Neuronal stem cell (in vitro differentiated cells): ENCODE measurements around the gene KDM6A.

Experiments
- DNase-seq: peaks from one replicate; pipeline ENCODE4 v3.0.0-alpha.2; 2013; ENCODE audit warnings: low spot score
- H2AFZ ChIP-seq: one replicate; pipeline ENCODE4 v1.6.1; 2013; ENCODE audit warnings: mild to moderate bottlenecking, low read length, inconsistent platforms
- H2AK5ac ChIP-seq: 2 replicates; pipeline ENCODE4 v1.6.1; 2013; ENCODE audit warnings: low read depth, mild to moderate bottlenecking, inconsistent platforms, low read length, moderate library complexity, mixed read lengths
- H2BK120ac ChIP-seq: 2 replicates; pipeline ENCODE4 v1.6.1; 2013; ENCODE audit warnings: low read depth, mild to moderate bottlenecking, inconsistent platforms, low read length, moderate library complexity, mixed read lengths
- H2BK12ac ChIP-seq: one replicate; pipeline ENCODE4 v1.6.1; 2013; ENCODE audit warnings: low read length, inconsistent platforms
- H2BK15ac ChIP-seq: 2 replicates; pipeline ENCODE4 v1.6.1; 2013; ENCODE audit warnings: mild to moderate bottlenecking, low read length, inconsistent platforms, mixed read lengths
- H2BK5ac ChIP-seq: one replicate; pipeline ENCODE4 v1.6.1; 2013; ENCODE audit warnings: inconsistent platforms, mild to moderate bottlenecking, low read length, moderate library complexity
- H3K14ac ChIP-seq: one replicate; pipeline ENCODE4 v1.6.1; 2013; ENCODE audit warnings: low read length, inconsistent platforms
- H3K18ac ChIP-seq: 2 replicates; pipeline ENCODE4 v1.6.1; 2013; ENCODE audit warnings: low read length, inconsistent platforms
- H3K23ac ChIP-seq: 2 replicates; pipeline ENCODE4 v1.6.1; 2013; ENCODE audit warnings: low read depth, mild to moderate bottlenecking, mixed read lengths, low read length, inconsistent platforms; ENCODE audit not compliant: poor library complexity
- H3K27ac ChIP-seq: replicated peaks from 3 replicates; pipeline ENCODE4 v1.5.1; 2013; ENCODE audit warnings: low read length, inconsistent platforms
- H3K27me3 ChIP-seq, 3 experiments: 2 replicates each; pipeline ENCODE4 v1.6.1; 2013; ENCODE audit warnings: low read length in 3 of 3, mild to moderate bottlenecking in 2 of 3, inconsistent platforms in 1 of 3, low read depth in 1 of 3, mixed read lengths in 1 of 3, moderate library complexity in 1 of 3; ENCODE audit not compliant: control insufficient read depth in 3 of 3, insufficient read depth in 3 of 3
- H3K36me3 ChIP-seq, 2 donors: replicated peaks in 1 of 2; 2 replicates each; pipeline ENCODE4 v1.6.1; 2013; ENCODE audit warnings: low read length in 2 of 2; ENCODE audit not compliant: control insufficient read depth in 2 of 2, insufficient read depth in 2 of 2
- H3K4ac ChIP-seq: 2 replicates; pipeline ENCODE4 v1.6.1; 2013; ENCODE audit warnings: inconsistent platforms, mild to moderate bottlenecking, low read length, moderate library complexity
- H3K4me1 ChIP-seq, 2 donors: 1 replicate in 1 of 2; 2 replicates in 1 of 2; pipeline ENCODE4 v1.6.1; 2013; ENCODE audit warnings: low read length in 2 of 2, low read depth in 1 of 2; ENCODE audit not compliant: control insufficient read depth in 2 of 2, insufficient read depth in 1 of 2
- H3K4me2 ChIP-seq: one replicate; pipeline ENCODE4 v1.6.1; 2013; ENCODE audit warnings: mild to moderate bottlenecking, low read length, inconsistent platforms; ENCODE audit not compliant: insufficient read depth, poor library complexity, severe bottlenecking
- H3K4me3 ChIP-seq, 2 donors: 2 replicates each; pipeline ENCODE4 v1.5.1; 2013; ENCODE audit warnings: low read length in 2 of 2, mild to moderate bottlenecking in 2 of 2, inconsistent platforms in 1 of 2, moderate library complexity in 1 of 2
- H3K79me1 ChIP-seq: one replicate; pipeline ENCODE4 v1.6.1; 2013; ENCODE audit warnings: low read depth, mild to moderate bottlenecking, inconsistent platforms, low read length, moderate library complexity
- H3K9ac ChIP-seq: one replicate; pipeline ENCODE4 v1.6.1; 2013; ENCODE audit warnings: mild to moderate bottlenecking, low read depth, low read length, inconsistent platforms; ENCODE audit not compliant: poor library complexity
- H3K9me3 ChIP-seq, 2 donors: replicated peaks in 1 of 2; 2 replicates each; pipeline versions ENCODE3 to v1.6.1; 2013; ENCODE audit warnings: low read length in 2 of 2, mild to moderate bottlenecking in 2 of 2, inconsistent platforms in 1 of 2, low read depth in 1 of 2, mixed read lengths in 1 of 2, moderate library complexity in 1 of 2; ENCODE audit not compliant: control insufficient read depth in 2 of 2, insufficient read depth in 1 of 2
- H4K8ac ChIP-seq: one replicate; pipeline ENCODE4 v1.6.1; 2013; ENCODE audit warnings: low read depth, mild to moderate bottlenecking, inconsistent platforms, low read length, moderate library complexity
- H4K91ac ChIP-seq: one replicate; pipeline ENCODE4 v1.6.1; 2013; ENCODE audit warnings: low read length, low read depth, mild to moderate bottlenecking, inconsistent platforms; ENCODE audit not compliant: poor library complexity
- WGBS, 2 donors: extraction: QIAGEN DNeasy Blood & Tissue Kit; methylation state at CpG; one replicate each; pipeline ENCODE4 v1.1.7; 2013; ENCODE audit warnings: missing lambda C conversion rate in 2 of 2, mixed read lengths in 1 of 2; ENCODE audit not compliant: insufficient read length in 2 of 2, insufficient replicate concordance in 1 of 2; ENCODE audit errors: extremely low coverage in 2 of 2; 5-methylcytosine and 5-hydroxymethylcytosine counted together

KDM6A gene

DNA sequence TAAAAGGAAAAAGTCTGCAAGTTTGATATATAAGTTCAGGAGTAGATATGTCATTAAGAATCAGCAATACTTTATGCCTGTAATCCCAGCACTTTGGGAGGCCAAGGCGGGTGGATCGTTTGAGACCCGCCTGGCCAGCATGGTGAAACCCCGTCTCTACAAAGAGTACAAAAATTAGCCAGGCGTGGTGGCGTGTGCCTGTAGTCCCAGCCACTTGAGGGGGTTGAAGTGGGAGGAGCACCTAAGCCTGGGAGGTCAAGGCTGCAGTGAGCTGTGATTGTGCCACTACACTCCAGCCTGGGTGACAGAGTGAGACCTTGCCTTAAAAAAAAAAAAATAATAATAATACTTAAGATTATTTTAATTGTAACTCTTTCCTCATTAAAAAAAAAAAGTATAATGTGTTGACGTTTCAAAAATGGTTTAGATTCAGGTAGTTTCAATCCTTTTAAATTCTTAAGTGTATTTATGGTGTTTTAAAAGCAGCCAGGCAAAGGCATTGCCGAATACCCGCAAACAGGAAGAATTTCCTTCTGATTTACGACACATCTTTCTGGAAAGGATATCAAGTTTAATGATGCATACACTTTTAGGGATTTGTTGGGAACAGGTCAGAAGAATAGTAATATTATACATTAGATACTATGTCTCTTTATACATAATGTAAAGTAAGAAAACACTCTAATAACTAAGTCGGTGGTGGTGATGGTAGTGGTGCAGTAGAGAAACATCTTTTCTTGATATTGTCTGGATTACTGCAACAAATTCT is 80.9 kb downstream of the KDM6A start:
- DNase-seq = no peak
- no peaks in the 10 kb centered on the region for H3K36me3 ChIP-seq
- no peak overlapping the region for H2AFZ ChIP-seq
- no peak overlapping the region for H3K4ac ChIP-seq
- no peak overlapping the region for H2BK12ac ChIP-seq
- H3K4me1 ChIP-seq = no peaks in the 10 kb centered on the region
- H3K9ac ChIP-seq = no peak overlapping the region
- H3K18ac ChIP-seq = no peak overlapping the region
- no peak overlapping the region for H3K4me3 ChIP-seq
- no peak overlapping the region for H4K91ac ChIP-seq
- H3K23ac ChIP-seq = no peak overlapping the region
- no peak overlapping the region for H2BK120ac ChIP-seq
- H3K79me1 ChIP-seq = no peaks in the 10 kb centered on the region
- no peak overlapping the region for H3K14ac ChIP-seq
- H4K8ac ChIP-seq = no peak overlapping the region
- H2AK5ac ChIP-seq = no peak overlapping the region
- WGBS, 2 donors = no CpG with 5 or more reads among the region's 11 CpGs
- H3K27ac ChIP-seq = no peak overlapping the region
- no peak overlapping the region for H2BK15ac ChIP-seq
- H2BK5ac ChIP-seq = no peak overlapping the region
- H3K9me3 ChIP-seq = no peaks in the 10 kb centered on the region
- H3K27me3 ChIP-seq = no peaks in the 10 kb centered on the region
- no peak overlapping the region for H3K4me2 ChIP-seq

DNA sequence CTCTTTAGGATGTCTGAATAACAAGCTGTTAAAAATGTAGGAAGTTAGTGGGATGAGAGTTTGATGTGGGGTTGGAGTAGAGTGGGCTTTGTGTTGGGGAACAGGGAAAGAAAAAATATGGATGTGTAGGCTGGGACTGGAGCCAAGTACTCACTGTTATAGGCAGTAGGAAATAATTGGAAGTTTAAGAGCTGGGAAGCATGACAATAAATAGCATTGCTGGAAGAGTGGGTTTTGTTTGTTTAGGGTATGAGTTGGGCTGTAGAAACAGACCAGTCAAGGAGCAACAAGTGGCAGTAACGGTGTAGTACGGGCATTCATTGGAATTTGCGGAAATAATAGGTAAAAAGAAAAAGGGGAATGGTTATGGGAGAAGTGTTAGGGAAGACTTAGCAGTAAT is 81.6 kb downstream of the KDM6A start:
- H2BK120ac ChIP-seq = no peak overlapping the region
- H3K9ac ChIP-seq = no peak overlapping the region
- no peak overlapping the region for H2AFZ ChIP-seq
- WGBS, 2 donors = 100% methylated on average over 1 to 2 of the region's 3 CpGs
- no peak overlapping the region for H3K27ac ChIP-seq
- no peak overlapping the region for H3K4ac ChIP-seq
- no peak for DNase-seq
- no peaks in the 10 kb centered on the region for H3K36me3 ChIP-seq
- H4K8ac ChIP-seq = no peak overlapping the region
- no peaks in the 10 kb centered on the region for H3K27me3 ChIP-seq
- no peaks in the 10 kb centered on the region for H3K79me1 ChIP-seq
- H3K23ac ChIP-seq = no peak overlapping the region
- H2BK12ac ChIP-seq = no peak overlapping the region
- H3K4me3 ChIP-seq = no peak overlapping the region
- H2BK5ac ChIP-seq = no peak overlapping the region
- no peak overlapping the region for H2AK5ac ChIP-seq
- H3K4me1 ChIP-seq = no peaks in the 10 kb centered on the region
- no peak overlapping the region for H3K14ac ChIP-seq
- no peaks in the 10 kb centered on the region for H3K9me3 ChIP-seq
- peak overlapping the region; percentile 18 for H3K4me2 ChIP-seq
- H2BK15ac ChIP-seq = no peak overlapping the region
- H4K91ac ChIP-seq = no peak overlapping the region
- no peak overlapping the region for H3K18ac ChIP-seq

DNA sequence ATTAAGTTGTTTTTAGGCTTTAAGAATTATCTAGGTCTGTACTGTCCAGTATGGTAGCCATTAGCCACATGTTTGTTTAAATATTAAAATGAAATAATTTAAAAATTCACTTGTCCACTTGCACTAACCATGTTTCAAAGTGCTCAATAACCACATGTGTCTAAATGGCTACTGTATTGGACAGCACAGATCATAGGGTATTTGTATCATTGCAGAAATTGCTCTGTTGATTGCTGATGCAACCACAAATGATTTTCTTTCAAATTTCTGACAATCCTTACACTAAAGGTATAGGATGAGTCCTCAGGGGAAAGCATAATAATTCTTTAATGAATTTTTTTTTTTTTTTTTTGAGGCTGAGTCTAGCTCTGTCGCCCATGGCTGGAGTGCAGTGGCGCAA is 84.9 kb downstream of the KDM6A start:
- H4K91ac ChIP-seq = no peak overlapping the region
- H2AK5ac ChIP-seq = no peak overlapping the region
- WGBS, 2 donors = no CpG with 5 or more reads among the region's 2 CpGs
- no peak overlapping the region for H2BK5ac ChIP-seq
- no peak overlapping the region for H3K14ac ChIP-seq
- no peaks in the 10 kb centered on the region for H3K79me1 ChIP-seq
- no peak for DNase-seq
- no peak overlapping the region for H3K18ac ChIP-seq
- H3K4me2 ChIP-seq = no peak overlapping the region
- H3K4ac ChIP-seq = no peak overlapping the region
- H3K9ac ChIP-seq = no peak overlapping the region
- H3K23ac ChIP-seq = no peak overlapping the region
- H2BK120ac ChIP-seq = no peak overlapping the region
- H4K8ac ChIP-seq = no peak overlapping the region
- H3K9me3 ChIP-seq = no peaks in the 10 kb centered on the region
- H3K27me3 ChIP-seq = no peaks in the 10 kb centered on the region
- no peak overlapping the region for H3K27ac ChIP-seq
- H2AFZ ChIP-seq = no peak overlapping the region
- no peak overlapping the region for H3K4me3 ChIP-seq
- no peaks in the 10 kb centered on the region for H3K4me1 ChIP-seq
- no peak overlapping the region for H2BK15ac ChIP-seq
- H3K36me3 ChIP-seq = peaks cover 2 to 4% of the 10 kb centered on the region in 2 donors
- H2BK12ac ChIP-seq = no peak overlapping the region

DNA sequence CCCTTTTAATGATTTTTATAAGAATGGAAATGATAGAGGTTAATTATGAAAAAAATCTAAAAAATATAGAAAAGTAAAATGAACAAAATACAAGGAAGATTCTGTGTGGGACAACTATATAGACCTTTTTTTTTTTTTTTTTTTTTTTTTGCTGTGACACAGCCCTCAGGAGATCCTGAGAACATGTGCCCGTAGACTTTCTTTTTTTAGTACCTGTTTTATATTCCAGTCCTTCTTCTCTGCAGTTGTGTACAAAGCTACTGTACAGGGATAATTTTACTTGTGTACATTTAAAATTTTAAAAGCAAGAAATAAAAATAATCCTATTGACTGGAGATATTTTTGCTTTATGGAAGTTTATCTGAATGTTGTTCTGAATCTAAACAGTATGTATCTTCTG is 85.5 kb downstream of the KDM6A start:
- no peak overlapping the region for H3K27ac ChIP-seq
- no peak overlapping the region for H2BK15ac ChIP-seq
- no peak overlapping the region for H3K4ac ChIP-seq
- no peaks in the 10 kb centered on the region for H3K27me3 ChIP-seq
- peaks cover 2 to 9% of the 10 kb centered on the region in 2 donors for H3K36me3 ChIP-seq
- no peak overlapping the region for H3K23ac ChIP-seq
- no peak overlapping the region for H3K9ac ChIP-seq
- no peak overlapping the region for H3K4me3 ChIP-seq
- WGBS, 2 donors = no CpG with 5 or more reads among the region's 1 CpG
- no peak for DNase-seq
- no peaks in the 10 kb centered on the region for H3K79me1 ChIP-seq
- no peak overlapping the region for H2BK12ac ChIP-seq
- H2AFZ ChIP-seq = no peak overlapping the region
- H4K91ac ChIP-seq = no peak overlapping the region
- H3K9me3 ChIP-seq = no peaks in the 10 kb centered on the region
- no peaks in the 10 kb centered on the region for H3K4me1 ChIP-seq
- H4K8ac ChIP-seq = no peak overlapping the region
- no peak overlapping the region for H3K14ac ChIP-seq
- no peak overlapping the region for H2BK120ac ChIP-seq
- no peak overlapping the region for H2AK5ac ChIP-seq
- no peak overlapping the region for H3K4me2 ChIP-seq
- no peak overlapping the region for H2BK5ac ChIP-seq
- H3K18ac ChIP-seq = no peak overlapping the region
